B cell (primary cell): ENCODE data around the gene CFD. TPM values are rescaled to one million over a fixed set of nuclear protein-coding genes. Genes with fewer than 3 reads are reported as not detected.
"Not testable (repeated sequence)": the region's sequence is repeated elsewhere in the genome, so short reads cannot be mapped to it uniquely, and the experiment has no call there.

Experiments
- ATAC-seq: fragments of 200-7000 bp; cut with Tn5 transposase; one replicate; pipeline ENCODE4 v1.10.0; 2021; ENCODE audit warnings: low read depth, mild to moderate bottlenecking, moderate number of reproducible peaks, moderate library complexity
- CTCF ChIA-PET: fragments of 350-600 bp; sonication (Branson Sonifier 250); formaldehyde crosslinking; loops from one replicate; lab custom pipeline; 2021; ENCODE audit warnings: antibody characterized with exemption, inconsistent platforms; lab: Charles Lee
- POLR2A ChIA-PET: fragments of 350-600 bp; sonication (Branson Sonifier 250); formaldehyde crosslinking; loops from one replicate; lab custom pipeline; 2021; ENCODE audit warnings: antibody characterized with exemption; lab: Charles Lee
- DNase-seq: peaks from one replicate; pipeline ENCODE4 v3.0.0; 2013
- H2AFZ ChIP-seq: 2 replicates; pipeline ENCODE4 v1.6.1; 2012; ENCODE audit warnings: mild to moderate bottlenecking, low read depth, low read length; ENCODE audit not compliant: insufficient read depth, poor library complexity, severe bottlenecking
- H3K27ac ChIP-seq, 2 donors: 1 replicate in 1 of 2; 2 replicates in 1 of 2; pipeline ENCODE4 v1.5.1; 2012 to 2013; ENCODE audit warnings: low read length in 2 of 2, mild to moderate bottlenecking in 2 of 2, moderate library complexity in 1 of 2
- H3K27me3 ChIP-seq, 4 experiments: fragments of 200-600 bp in 1 of 4; sonication (generic) in 1 of 4; replicated peaks in 1 of 4; 1 replicate in 2 of 4; 2 replicates in 2 of 4; pipeline versions ENCODE4 v1.6.1 to v1.7.0; 2013 to 2016; ENCODE audit warnings: low read length in 3 of 4, mild to moderate bottlenecking in 2 of 4, mixed read lengths in 1 of 4, moderate library complexity in 1 of 4; ENCODE audit not compliant: insufficient read depth in 4 of 4, control insufficient read depth in 3 of 4; ENCODE audit errors: control extremely low read depth in 1 of 4
- H3K36me3 ChIP-seq, 2 experiments: replicated peaks in 1 of 2; 1 replicate in 1 of 2; 2 replicates in 1 of 2; pipeline versions ENCODE4 v1.6.1 to v1.7.1; 2013; ENCODE audit warnings: low read length in 1 of 2; ENCODE audit not compliant: insufficient read depth in 2 of 2, control insufficient read depth in 1 of 2; ENCODE audit errors: control extremely low read depth in 1 of 2, extremely low read depth in 1 of 2
- H3K4me1 ChIP-seq, 2 donors: fragments of 200-600 bp in 1 of 2; sonication (generic) in 1 of 2; 1 replicate in 1 of 2; 2 replicates in 1 of 2; pipeline versions ENCODE4 v1.5.1 to v1.6.1; 2013 to 2017; ENCODE audit warnings: low read length in 2 of 2; ENCODE audit not compliant: control insufficient read depth in 2 of 2, insufficient read depth in 2 of 2
- H3K4me2 ChIP-seq: replicated peaks from 2 replicates; pipeline ENCODE3; 2012; ENCODE audit warnings: mild to moderate bottlenecking, low read depth, low read length; ENCODE audit not compliant: poor library complexity, severe bottlenecking
- H3K4me3 ChIP-seq, 5 experiments: fragments of 200-600 bp in 1 of 5; sonication (generic) in 1 of 5; 1 replicate in 3 of 5; 2 replicates in 2 of 5; pipeline versions ENCODE4 v1.5.1 to v1.7.0; 2011 to 2016; ENCODE audit warnings: low read length in 4 of 5, mild to moderate bottlenecking in 4 of 5, low read depth in 2 of 5, control low read depth in 1 of 5, moderate library complexity in 1 of 5; ENCODE audit not compliant: insufficient read depth in 1 of 5; ENCODE audit errors: control extremely low read depth in 1 of 5, extremely low read depth in 1 of 5
- H3K79me2 ChIP-seq: fragments of 200-600 bp; sonication (generic); one replicate; pipeline ENCODE4 v1.6.0; 2016; ENCODE audit warnings: low read length; ENCODE audit not compliant: control insufficient read depth, insufficient read depth
- H3K9ac ChIP-seq: fragments of 200-600 bp; sonication (generic); 2 replicates; pipeline ENCODE4 v1.6.1; 2017; ENCODE audit warnings: mild to moderate bottlenecking, low read length, moderate library complexity
- H3K9me3 ChIP-seq, 3 donors: one replicate each; pipeline versions ENCODE4 v1.6.1 to v1.7.1; 2013; ENCODE audit warnings: low read length in 2 of 3; ENCODE audit not compliant: control insufficient read depth in 2 of 3, insufficient read depth in 1 of 3; ENCODE audit errors: control extremely low read depth in 1 of 3
- H4K20me1 ChIP-seq: 2 replicates; pipeline ENCODE4 v1.6.0; 2012; ENCODE audit warnings: mild to moderate bottlenecking, low read length; ENCODE audit not compliant: insufficient read depth, control insufficient read depth, poor library complexity, severe bottlenecking
- H3K27ac Mint-ChIP-seq: one replicate; pipeline ENCODE4 v1.8.0; 2021; ENCODE audit warnings: mixed read lengths
- H3K27me3 Mint-ChIP-seq: one replicate; pipeline ENCODE4 v1.8.0; 2021; ENCODE audit warnings: mixed read lengths
- H3K4me1 Mint-ChIP-seq: one replicate; pipeline ENCODE4 v1.8.0; 2021; ENCODE audit warnings: mixed read lengths
- H3K4me3 Mint-ChIP-seq: one replicate; pipeline ENCODE4 v1.8.0; 2021; ENCODE audit warnings: mixed read lengths
- H3K9me3 Mint-ChIP-seq: one replicate; pipeline ENCODE4 v1.8.0; 2022; ENCODE audit warnings: mixed read lengths; ENCODE audit not compliant: insufficient read depth
- CTCF ChIP-seq: fragments of 200-600 bp; IDR thresholded peaks from one replicate; pipeline ENCODE4 v1.8.0; 2022; ENCODE audit warnings: antibody characterized with exemption, mild to moderate bottlenecking
- EZH2 ChIP-seq: IDR thresholded peaks from 2 replicates; pipeline ENCODE4 v1.6.1; 2012; ENCODE audit warnings: borderline replicate concordance, low read depth, mild to moderate bottlenecking, moderate library complexity, low read length; ENCODE audit not compliant: insufficient read depth, poor library complexity, severe bottlenecking
- WGBS: methylation state at CpG from one replicate; pipeline ENCODE4 v1.1.5; 2013; ENCODE audit warnings: missing lambda C conversion rate; ENCODE audit not compliant: insufficient coverage; 5-methylcytosine and 5-hydroxymethylcytosine counted together
- intact Hi-C: fragments of 100-400 bp; cut with micrococcal nuclease; formaldehyde crosslinking; loops from one replicate; pipeline ENCODE4 v1.10.0; 2022
- polyA plus RNA-seq: library from polyadenylated mRNA; depleted of rRNA; stranded (reverse); fragments of >200 nt; gene quantifications from 2 replicates; pipeline ENCODE4 v1.2.3, GENCODE V29; 2012
- total RNA-seq, 2 donors: library from RNA; stranded (reverse); fragments of 120-200 nt in 1 of 2; gene quantifications; 1 replicate in 1 of 2; 2 replicates in 1 of 2; pipeline versions ENCODE4 v1.2.3 to v1.2.4, GENCODE V29; 2013 to 2022

The CFD gene
- total and polyA plus RNA-seq, 2 donors (not counting 1 experiment from before 2014, with no cell fraction given) = 0.79 to 6.6 TPM

- H3K9me3 Mint-ChIP-seq = no peaks in the 10 kb centered on the region
- no peak overlapping the region for H3K27ac Mint-ChIP-seq
- peaks cover 0 to 23% of the 10 kb centered on the region in 2 experiments for H3K36me3 ChIP-seq
- intact Hi-C loops = no loop called here
- H3K79me2 ChIP-seq = peaks cover 20% of the 10 kb centered on the region
- H3K4me2 ChIP-seq = no peak overlapping the region
- no peak overlapping the region for H3K4me3 Mint-ChIP-seq
- WGBS = 90% methylated on average over 29 of the region's 29 CpGs
- H4K20me1 ChIP-seq = peaks cover 32% of the 10 kb centered on the region
- no peaks in the 10 kb centered on the region for H3K27me3 Mint-ChIP-seq
- peaks cover 7% of the 10 kb centered on the region for H3K4me1 Mint-ChIP-seq
- peaks cover 8 to 16% of the 10 kb centered on the region in 2 donors for H3K4me1 ChIP-seq
- H3K27me3 ChIP-seq = no peaks in the 10 kb centered on the region
- ChIA-PET POLR2A (interaction anchor here (0.6 kb wide), 1 partner anchor 499 kb away, joined by 11 read pairs; no protein-coding TSS in a partner anchor), CTCF (interaction anchor here (2.1 kb wide), 1 partner anchor 30 kb away, joined by 6 read pairs; no protein-coding TSS in a partner anchor)
- no peak overlapping the region for H3K9ac ChIP-seq
- H2AFZ ChIP-seq = no peak overlapping the region
- H3K4me3 ChIP-seq = no peak overlapping the region
- H3K9me3 ChIP-seq = peaks cover 0 to 3% (median 0%) of the 10 kb centered on the region in 3 donors
- no peak for ATAC-seq
- TF ChIP-seq EZH2 (no peak), CTCF (no peak)
- no peak overlapping the region for H3K27ac ChIP-seq
- DNase-seq = no peak
These were observed 17.4 kb downstream of the CFD start for GRCh38 chr19:876780-877314.

GRCh38 chr19:877992-878660 lies 18.7 kb downstream of the CFD start:
- H3K27ac Mint-ChIP-seq, H3K27ac ChIP-seq, H3K9me3 ChIP-seq, DNase-seq, H3K4me3 ChIP-seq, H2AFZ ChIP-seq, H3K9ac ChIP-seq, H3K9me3 Mint-ChIP-seq, H3K4me1 Mint-ChIP-seq, H3K4me1 ChIP-seq, H3K4me3 Mint-ChIP-seq, H3K27me3 ChIP-seq, ATAC-seq, H3K4me2 ChIP-seq, H3K27me3 Mint-ChIP-seq, intact Hi-C loops: not testable (repeated sequence)
- ChIA-PET CTCF (interaction anchor here (1.0 kb wide), 1 partner anchor 22 kb away, joined by 3 read pairs; no protein-coding TSS in a partner anchor), POLR2A (interaction anchor here (0.6 to 1.4 kb wide), 4 partner anchors 15 to 196 kb away, joined by 3 to 10 read pairs (median 4); no protein-coding TSS in a partner anchor)
- Histone ChIP-seq H3K79me2 (peaks cover 33% of the 10 kb centered on the region), H3K36me3 (peaks cover 0 to 35% of the 10 kb centered on the region in 2 experiments), H4K20me1 (peaks cover 37% of the 10 kb centered on the region)
- 94% methylated on average over 11 of the region's 23 CpGs for WGBS

GRCh38 chr19:878751-879561 lies 19.5 kb downstream of the CFD start:
- 89% methylated on average over 13 of the region's 24 CpGs for WGBS
- H3K4me2 ChIP-seq, H3K27me3 ChIP-seq, H3K27ac Mint-ChIP-seq, H3K9me3 Mint-ChIP-seq, H3K4me3 ChIP-seq, H3K27ac ChIP-seq, H3K4me1 Mint-ChIP-seq, H2AFZ ChIP-seq, intact Hi-C loops, H3K4me3 Mint-ChIP-seq, H3K27me3 Mint-ChIP-seq, H3K9ac ChIP-seq, ATAC-seq, H3K4me1 ChIP-seq, H3K9me3 ChIP-seq, DNase-seq: not testable (repeated sequence)
- peaks cover 33% of the 10 kb centered on the region for H4K20me1 ChIP-seq
- ChIA-PET CTCF (interaction anchor here (1.0 to 1.4 kb wide), 2 partner anchors 23 to 30 kb away, joined by 3 to 4 read pairs; no protein-coding TSS in a partner anchor), POLR2A (interaction anchor here (1.4 kb wide), 1 partner anchor 30 kb away, joined by 10 read pairs; no protein-coding TSS in a partner anchor)
- peaks cover 0 to 40% of the 10 kb centered on the region in 2 experiments for H3K36me3 ChIP-seq
- peaks cover 39% of the 10 kb centered on the region for H3K79me2 ChIP-seq
